Transverse colon (tissue), 4 donors: Measurements from ENCODE around the gene GMDS.

ENCODE experiments used
- CTCF ChIP-seq, 5 experiments: fragments of 200-600 bp in 3 of 5; fragments of 450-650 bp in 2 of 5; sonication (generic) in 3 of 5; IDR thresholded peaks; 1 replicate in 2 of 5; 2 replicates in 3 of 5; pipeline ENCODE4 v1.5.1; 2016 to 2017; ENCODE audit warnings: antibody characterized with exemption in 5 of 5, inconsistent platforms in 3 of 5, mild to moderate bottlenecking in 2 of 5, moderate library complexity in 1 of 5
- POLR2AphosphoS5 ChIP-seq, 3 donors: sonication (generic); formaldehyde crosslinking; IDR thresholded peaks; one replicate each; pipeline ENCODE4 v1.6.1; 2016; ENCODE audit warnings: antibody characterized with exemption in 3 of 3

- TF ChIP-seq CTCF (IDR thresholded peaks at IDR 0.05) (no peak), POLR2AphosphoS5 (IDR thresholded peaks at IDR 0.05) (no peak)
Measured at GRCh38 chr6:2102316-2102883, 143.0 kb downstream of the GMDS start.
